HG03097 (cell line): ENCODE data around the gene TFEB.

Experiments used
- ATAC-seq: cut with Tn5 transposase; IDR thresholded peaks from one replicate; pipeline ENCODE4 v1.9.1; 2021; ENCODE audit not compliant: unreplicated experiment, low FRiP score

The TFEB gene

DNA sequence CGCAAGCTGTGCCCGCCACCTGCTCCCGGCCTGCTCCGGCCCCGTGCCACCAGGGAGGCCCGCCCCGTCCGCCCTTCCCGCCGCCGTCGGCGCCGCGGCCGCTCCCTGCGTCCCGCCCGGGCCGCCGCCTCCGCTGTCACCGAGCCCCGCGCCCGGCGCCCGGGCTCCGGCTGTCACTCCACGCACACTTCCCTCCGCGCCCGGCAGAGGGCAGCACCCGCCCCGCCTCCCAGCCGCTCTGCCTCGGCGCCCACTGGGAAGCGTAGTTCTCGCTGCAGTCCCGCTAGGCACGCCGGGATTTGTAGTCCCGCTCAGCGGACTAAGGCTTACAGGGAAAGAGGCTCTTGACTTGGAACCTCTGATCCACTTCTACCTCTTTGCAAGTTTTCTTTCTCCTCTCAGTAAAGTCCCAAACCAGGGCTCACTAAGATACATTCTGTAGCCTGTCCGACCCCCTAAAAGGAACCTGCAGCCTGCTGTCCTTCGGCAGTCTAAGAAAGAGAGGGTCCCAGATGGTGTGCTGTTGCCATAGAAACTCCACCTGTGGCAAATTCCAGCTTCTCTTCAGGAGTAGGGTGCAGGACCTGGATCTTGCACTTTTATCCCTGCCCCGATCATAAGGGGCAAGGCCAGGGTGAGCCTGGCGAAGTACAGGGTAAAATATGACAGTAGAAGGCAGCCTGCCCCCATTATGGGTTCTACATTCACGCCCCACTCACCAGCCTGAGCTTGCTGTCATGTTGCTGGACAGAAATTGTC lies at the start of gene TFEB:
Gene TFEB (minus strand): TSS at position 182 of the 759 bp plus-strand sequence. CDS start 44,395 bp downstream, outside the sequence.
- peak; percentile 48 for ATAC-seq

DNA sequence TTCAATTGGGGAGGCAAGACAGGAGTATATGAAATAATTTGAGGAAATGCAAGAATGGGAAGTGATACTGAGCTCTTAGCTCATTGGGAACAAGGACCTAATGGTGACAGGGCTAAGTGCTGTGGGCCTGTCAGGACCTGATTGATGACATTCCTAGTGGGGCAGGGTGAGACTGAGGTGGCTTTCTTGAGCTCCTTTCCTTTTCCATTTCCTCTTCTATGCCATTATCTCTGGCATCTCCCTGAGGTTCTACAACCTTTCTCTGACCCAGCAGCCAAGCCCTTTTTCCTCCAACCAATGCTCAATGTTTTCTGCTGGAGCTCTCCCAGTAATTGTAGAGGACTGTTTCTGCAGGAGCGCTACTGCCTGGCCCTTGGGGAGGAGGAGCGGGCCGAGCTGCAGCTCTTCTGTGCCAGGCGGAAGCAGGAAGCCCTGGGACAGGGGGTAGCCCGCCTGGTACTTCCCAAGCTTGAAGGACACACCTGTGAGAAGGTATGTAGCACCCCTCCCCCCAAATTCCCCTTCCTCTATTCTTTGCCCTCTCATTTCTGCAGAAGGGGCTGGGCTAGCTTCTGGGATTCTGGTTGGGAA lies 49.3 kb upstream of the TFEB start:
- ATAC-seq: no peak

GRCh38 chr6:41783106-41783780 lies 47.8 kb upstream of the TFEB start:
- no peak for ATAC-seq

DNA sequence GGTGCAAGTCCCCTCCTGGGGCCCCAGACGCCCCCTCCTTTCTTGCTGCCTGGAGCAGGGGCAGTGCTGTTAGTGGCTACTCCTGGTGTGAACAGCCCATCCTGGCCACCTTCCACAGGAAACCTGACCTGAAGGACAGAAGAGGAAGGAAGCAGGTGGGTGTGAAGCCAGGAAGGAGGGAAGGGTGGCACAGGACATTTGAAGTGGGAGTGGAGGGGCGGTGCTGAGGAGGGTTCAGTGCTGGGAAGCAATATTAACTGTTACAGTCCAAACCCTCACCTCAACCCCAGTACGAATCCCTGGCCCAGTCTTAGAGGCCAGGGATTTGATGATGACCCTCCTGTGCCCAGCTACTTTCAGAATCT lies 45.9 kb upstream of the TFEB start:
- no peak for ATAC-seq

DNA sequence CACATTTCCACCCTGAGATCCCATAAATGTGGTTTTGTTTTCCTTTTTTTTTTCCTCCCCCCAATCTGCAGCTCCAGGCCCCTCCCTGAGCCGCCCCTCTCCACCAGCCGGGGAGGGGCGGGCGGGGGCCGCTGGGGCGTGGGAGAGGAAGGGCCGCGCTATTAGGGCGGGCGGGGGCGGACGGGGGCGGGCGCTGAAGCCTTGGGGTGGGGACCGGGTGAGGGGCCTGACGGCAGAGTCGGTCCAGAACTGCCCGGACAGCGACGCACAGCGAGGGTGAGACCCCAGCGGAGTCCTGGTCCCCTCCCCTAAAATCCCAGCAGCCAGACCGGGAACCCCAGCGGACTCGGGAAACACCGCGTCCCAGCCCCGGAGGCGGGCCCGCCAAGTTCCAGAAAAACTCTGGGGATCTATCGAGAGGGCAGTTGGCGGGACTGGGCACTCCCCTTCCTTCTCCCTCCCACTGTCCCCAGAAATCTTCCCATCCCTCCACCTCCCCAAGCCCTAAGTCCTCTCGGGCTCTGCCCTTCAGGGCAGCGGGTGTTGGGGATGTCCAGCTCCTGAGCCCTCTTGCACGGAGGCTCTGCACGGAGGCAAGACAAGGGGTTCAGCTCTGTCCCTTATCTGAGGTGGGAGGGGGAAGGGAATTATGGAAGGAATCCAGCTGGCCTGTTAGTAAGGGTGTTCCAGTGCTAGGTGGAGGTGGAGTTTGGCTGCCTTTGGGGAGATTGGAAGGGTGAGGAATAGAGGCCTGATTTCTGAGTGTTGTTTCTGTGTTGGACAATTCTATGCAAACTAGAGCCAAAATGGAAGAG lies 45.4 kb upstream of the TFEB start, which contains the start of gene PRICKLE4:
Gene PRICKLE4 (plus strand): TSS at position 232 of the 815 bp plus-strand sequence. CDS start 2,692 bp downstream, outside the sequence.
- ATAC-seq: no peak

DNA sequence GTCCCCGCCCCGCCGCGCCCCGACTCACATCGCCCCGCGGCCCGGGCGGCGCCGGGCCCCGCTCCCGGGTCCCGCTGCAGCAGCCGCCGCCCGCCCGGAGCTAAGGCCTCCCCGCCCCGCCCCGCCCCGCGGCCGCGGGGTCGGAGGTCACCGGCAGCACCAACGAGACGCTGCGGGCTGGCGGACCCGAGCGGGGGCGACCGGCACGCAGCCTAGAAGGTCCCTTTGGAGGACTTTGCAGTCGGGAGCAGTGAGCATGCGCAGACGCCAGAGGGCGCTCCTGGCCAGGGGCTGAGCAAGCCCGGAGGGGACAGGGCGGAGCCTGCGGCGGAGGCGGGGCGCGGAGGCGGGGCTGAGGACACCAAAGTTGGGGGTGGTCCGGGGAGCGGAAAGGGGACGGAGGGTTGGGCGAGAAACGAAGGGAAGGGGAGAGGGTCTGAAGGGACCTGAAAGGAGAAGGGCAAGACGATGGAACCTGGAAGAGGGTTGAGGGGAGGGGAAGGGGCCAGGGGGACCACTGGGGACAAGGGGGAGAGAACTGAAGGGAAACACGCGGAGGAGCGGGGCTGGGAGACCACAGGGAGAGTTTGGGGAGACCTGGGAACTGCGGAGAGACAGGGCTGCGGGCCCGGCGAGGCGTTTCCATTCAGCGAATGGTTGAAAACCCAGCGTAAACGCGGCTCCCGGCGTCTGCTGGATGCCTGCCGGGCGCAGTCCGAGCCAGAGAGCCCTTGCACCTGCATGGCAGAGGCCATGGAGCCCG lies 44.6 kb upstream of the TFEB start, which contains the start of gene FRS3:
Gene FRS3 (minus strand): TSS at position 113 of the 763 bp plus-strand sequence. CDS start 2,913 bp downstream, outside the sequence.
- ATAC-seq: peak; percentile 94

GRCh38 chr6:41779336-41779735 lies 43.9 kb upstream of the TFEB start:
- ATAC-seq: no peak

- no peak for ATAC-seq
Observed at GRCh38 chr6:41778895-41779294, 43.5 kb upstream of the TFEB start.

DNA sequence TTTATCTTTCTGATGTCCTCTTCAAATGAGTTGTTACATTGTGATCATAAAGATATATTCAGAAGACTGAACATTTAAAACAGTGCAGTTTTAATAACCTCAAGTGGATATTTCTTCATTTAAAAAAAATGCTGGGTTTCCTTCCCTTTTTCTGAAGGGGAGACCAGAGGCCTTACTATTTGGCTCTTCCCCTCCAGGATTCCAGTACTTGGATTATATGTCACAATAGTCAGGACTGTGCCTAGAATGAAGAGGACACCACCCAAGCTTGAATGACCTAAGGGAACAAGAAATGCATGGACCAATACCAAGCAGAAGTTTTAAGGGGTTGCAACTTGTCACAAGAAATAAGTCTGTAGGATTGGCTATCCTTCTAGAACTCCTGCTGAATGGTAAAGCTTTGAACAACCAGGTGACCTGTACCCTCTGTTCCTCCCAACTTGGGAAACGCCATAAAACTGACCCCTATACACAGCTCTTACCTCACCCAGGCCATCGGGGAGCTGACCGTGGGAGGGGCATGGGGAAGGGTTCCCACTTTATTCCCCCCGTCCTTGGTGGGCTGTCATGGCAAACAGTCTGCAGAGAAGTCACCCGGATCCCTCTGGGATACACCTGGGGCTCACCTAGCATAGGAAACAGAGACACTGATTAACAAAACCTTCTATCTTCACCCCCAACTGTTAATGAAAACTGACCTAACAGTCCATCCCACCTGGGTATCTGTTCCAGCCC lies 42.3 kb upstream of the TFEB start:
- ATAC-seq: no peak

DNA sequence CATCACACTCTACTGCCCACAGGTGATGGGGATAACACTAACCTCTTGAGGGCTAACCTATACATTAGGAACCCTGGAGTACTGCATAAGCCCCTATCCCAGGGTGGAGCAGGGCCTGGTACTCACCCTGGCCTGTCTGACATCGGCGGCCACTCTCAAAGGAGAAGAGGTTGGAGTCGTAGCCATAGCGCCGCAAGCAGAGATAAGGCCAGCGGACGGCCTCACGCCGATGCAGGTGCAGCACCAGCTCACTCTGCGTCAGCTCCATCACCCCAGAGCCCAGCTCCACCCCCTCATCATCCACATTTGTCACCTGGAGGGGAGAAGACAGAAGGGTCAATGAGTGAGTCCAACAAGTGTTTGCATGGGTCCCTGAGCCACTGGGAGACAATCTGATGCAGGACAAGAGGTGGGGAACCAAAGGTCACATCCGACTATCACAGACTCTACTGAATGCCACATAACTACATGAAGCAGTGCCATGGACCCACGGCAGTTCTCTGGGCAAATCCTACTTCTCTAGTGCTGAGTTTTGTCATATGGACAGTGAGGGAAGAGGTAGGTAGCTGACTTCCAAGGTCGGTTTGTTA lies 40.0 kb upstream of the TFEB start:
- no peak for ATAC-seq

DNA sequence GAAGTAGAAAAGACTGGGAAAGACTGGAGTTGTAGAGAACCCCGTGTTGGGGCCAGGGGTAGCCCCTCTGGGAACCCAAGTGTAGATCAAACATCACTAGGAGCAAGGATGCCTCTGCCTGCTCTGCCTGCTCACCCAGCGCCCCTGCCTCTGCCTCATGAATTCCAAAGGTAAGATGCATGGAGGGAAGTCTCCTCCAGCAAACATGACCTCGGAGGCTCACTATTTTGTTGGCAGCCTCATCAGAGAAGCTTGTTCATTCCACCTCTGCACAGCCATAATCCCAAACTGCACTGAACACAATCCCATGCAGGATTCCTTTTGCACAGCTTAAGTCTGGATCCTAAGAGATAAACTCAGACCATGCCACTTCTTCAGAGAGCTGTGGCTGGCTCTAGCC lies 39.4 kb upstream of the TFEB start:
- ATAC-seq: no peak

DNA sequence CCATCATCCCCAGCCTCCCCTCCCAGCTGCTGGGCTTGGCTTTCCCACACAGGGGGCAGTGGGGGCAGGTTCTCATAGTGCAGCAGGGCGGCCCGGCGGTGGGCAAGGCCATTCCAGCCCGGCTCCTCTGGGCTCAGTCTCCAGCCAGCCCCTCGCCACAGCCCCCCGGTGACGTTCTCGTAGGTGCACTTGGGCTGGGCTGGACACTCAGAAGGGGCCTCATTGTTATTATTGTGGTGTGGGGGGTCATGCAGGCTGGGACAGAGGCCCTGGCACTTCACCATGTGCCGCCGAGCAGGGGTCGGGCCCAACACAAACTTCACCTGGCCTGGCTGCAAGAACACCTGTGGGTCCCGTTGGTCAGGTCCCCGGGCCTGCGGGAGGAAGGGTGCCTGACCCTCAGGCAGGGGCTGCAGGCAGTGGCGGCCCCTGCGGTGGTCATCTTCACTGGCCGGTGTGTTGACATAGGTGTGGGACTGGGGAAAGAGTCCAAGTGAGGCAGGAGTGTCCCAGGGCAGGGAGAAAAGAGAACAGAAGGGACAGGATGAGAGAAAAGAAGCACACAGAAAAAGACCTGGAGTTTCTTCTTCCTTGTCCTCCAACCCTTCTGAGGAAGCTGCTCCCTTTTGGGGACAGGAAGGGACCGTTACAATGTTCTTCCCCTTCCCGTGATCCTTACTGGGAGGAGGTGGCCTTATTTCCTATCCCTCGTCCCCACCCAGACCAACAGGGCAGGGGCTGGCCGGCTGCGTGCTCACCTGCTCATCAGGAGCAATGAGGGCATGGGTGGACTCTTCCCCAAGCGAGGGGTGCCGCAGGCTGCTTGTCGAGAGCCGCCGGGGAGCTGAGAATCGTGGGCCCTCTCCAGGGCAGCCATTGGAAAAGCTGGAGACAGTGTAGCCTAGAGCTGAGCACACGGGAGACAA lies 35.9 kb upstream of the TFEB start:
- ATAC-seq: no peak

DNA sequence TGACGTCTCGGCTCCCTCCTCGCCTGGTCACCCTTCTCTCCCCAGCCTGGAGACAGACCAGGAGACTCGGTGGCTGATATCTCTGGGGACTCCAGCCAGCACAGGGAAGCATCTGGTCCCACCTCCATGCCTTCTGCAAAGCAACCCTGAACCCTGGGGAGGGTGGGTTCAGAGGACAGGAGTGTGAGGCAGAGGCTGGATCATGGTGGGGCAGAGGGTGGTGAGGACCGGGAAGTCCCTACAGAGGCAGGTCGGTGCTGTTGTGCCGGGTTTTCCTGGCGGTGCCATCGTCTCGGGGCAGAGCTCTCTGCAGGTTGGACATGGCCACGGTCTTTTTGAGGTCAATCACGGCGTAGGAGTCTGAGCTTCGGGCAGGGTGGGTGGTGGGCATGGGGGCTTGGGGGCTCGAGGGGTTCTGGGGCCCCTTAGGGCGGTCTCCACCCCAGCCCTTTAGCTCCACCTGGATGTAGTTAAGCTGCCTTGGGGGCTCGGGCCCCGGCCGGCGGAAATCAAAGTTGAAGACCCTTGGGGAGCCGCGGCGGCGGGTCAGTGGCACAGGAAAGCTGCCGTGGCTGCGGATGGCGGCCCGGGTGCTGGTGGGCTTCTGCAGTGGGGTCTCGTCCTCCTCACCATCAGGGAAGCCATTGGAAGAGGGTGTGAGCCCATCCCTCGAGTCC lies 35.1 kb upstream of the TFEB start:
- no peak for ATAC-seq

DNA sequence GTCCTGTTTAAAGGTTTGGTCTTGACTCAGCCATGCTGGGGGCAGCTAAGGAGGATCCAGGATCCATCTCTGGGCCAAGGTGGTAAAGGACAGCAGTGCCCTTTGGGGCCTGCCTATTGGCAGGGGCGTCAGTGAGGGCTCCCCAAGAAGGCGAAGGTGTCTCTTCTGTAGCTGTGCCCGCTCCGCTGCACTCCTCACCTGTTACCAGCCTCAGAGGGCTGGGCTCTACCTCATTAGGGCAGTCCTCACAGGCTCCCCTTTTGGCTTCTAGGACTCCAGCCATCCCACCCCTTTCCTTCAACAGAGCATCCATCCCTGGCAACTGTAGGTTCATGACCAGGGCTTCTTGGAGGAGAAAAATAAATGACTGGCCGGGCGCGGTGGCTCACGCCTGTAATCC lies 34.0 kb upstream of the TFEB start:
- no peak for ATAC-seq

GRCh38 chr6:41768545-41769308 lies 33.3 kb upstream of the TFEB start:
- ATAC-seq: no peak

GRCh38 chr6:41767112-41767833 lies 31.9 kb upstream of the TFEB start:
- ATAC-seq: no peak
